K562 (cell line): Measurements from ENCODE around the gene SDS. TPM values are rescaled to one million over a fixed set of nuclear protein-coding genes. Genes with fewer than 3 reads are reported as not detected.

Source experiments
- ATAC-seq: fragments of 200-7000 bp; cut with Tn5 transposase; 3 replicates; pipeline ENCODE4 v1.9.1; 2020; ENCODE audit warnings: moderate library complexity
- BruUV-seq: library from RNA; stranded (reverse); fragments of 400-500 nt; replicated peaks from 2 replicates; lab custom pipeline; 2021; lab: Mats Ljungman, UMichigan
- CTCF ChIA-PET: fragments of 300-600 bp; formaldehyde crosslinking; extraction: SDS; loops from one replicate; lab custom pipeline; 2021; ENCODE audit warnings: low intra/inter-chr PET ratio; lab: Yijun Ruan, JAX
- POLR2A ChIA-PET: fragments of 300-600, 350-650 bp; sonication (Branson Sonifier 250); formaldehyde crosslinking; extraction: SDS; loops from one replicate; lab custom pipeline; 2021; ENCODE audit warnings: antibody characterized with exemption, inconsistent platforms; lab: Yijun Ruan, JAX
- DNase-seq, 4 experiments: peaks; one replicate each; pipeline versions ENCODE4 v3.0.0 to v3.0.0-alpha.2; 2011 to 2018; ENCODE audit warnings: low spot score in 3 of 4, mixed read lengths in 3 of 4; ENCODE audit errors: extremely low read depth in 1 of 4
- FAIRE-seq: peaks from 2 replicates; lab custom pipeline; 2011; peaks lifted over from hg19 to GRCh38; lab: Jason Lieb, UNC
- H2AFZ ChIP-seq: 2 replicates; pipeline ENCODE4 v1.6.0; 2011; ENCODE audit warnings: low read depth, low read length, control low read depth, inconsistent platforms
- H3K27ac ChIP-seq: fragments of 200-600 bp; 3 replicates; pipeline ENCODE4 v1.8.0; 2011; ENCODE audit warnings: low read depth, mild to moderate bottlenecking, control low read depth, inconsistent platforms, low read length, moderate library complexity, mixed read lengths; ENCODE audit errors: extremely low read depth
- H3K27me3 ChIP-seq, 2 experiments: fragments of 300-600 bp in 1 of 2; 2 replicates in 1 of 2; 3 replicates in 1 of 2; pipeline versions ENCODE4 v1.6.0 to v1.8.0; 2011; ENCODE audit warnings: inconsistent platforms in 2 of 2, low read length in 2 of 2, mild to moderate bottlenecking in 1 of 2, mixed read lengths in 1 of 2, moderate library complexity in 1 of 2; ENCODE audit not compliant: control insufficient read depth in 2 of 2, insufficient read depth in 2 of 2
- H3K36me3 ChIP-seq: fragments of 300-600 bp; 3 replicates; pipeline ENCODE4 v1.8.0; 2011; ENCODE audit warnings: mild to moderate bottlenecking, low read length, inconsistent platforms; ENCODE audit not compliant: control insufficient read depth, insufficient read depth
- H3K4me1 ChIP-seq, 2 experiments: fragments of 200-600 bp in 1 of 2; replicated peaks in 1 of 2; 2 replicates in 1 of 2; 3 replicates in 1 of 2; pipeline versions ENCODE4 v1.5.1 to v1.8.0; 2011; ENCODE audit warnings: inconsistent platforms in 2 of 2, low read length in 2 of 2, mild to moderate bottlenecking in 1 of 2, mixed read lengths in 1 of 2, moderate library complexity in 1 of 2; ENCODE audit not compliant: control insufficient read depth in 2 of 2, insufficient read depth in 2 of 2
- H3K4me2 ChIP-seq: 2 replicates; pipeline ENCODE4 v1.6.1; 2011; ENCODE audit warnings: low read length, control low read depth, inconsistent platforms, mixed read lengths; ENCODE audit not compliant: insufficient read depth
- H3K4me3 ChIP-seq: fragments of 200-600 bp; sonication (generic), shearing (Covaris generic); 2 replicates; pipeline ENCODE4 v1.5.1; 2016; ENCODE audit warnings: control low read depth, inconsistent platforms
- H3K79me2 ChIP-seq: fragments of 200-600 bp; 3 replicates; pipeline ENCODE4 v1.8.0; 2011; ENCODE audit warnings: low read length, inconsistent platforms; ENCODE audit not compliant: control insufficient read depth, insufficient read depth
- H3K9ac ChIP-seq, 2 experiments: 2 replicates each; pipeline versions ENCODE4 v1.6.0 to v1.6.1; 2011; ENCODE audit warnings: low read depth in 2 of 2, low read length in 2 of 2, control low read depth in 1 of 2, inconsistent platforms in 1 of 2, mild to moderate bottlenecking in 1 of 2, mixed read lengths in 1 of 2; ENCODE audit not compliant: insufficient read depth in 1 of 2
- H3K9me1 ChIP-seq: one replicate; pipeline ENCODE4 v1.6.0; 2011; ENCODE audit warnings: inconsistent platforms, mild to moderate bottlenecking, low read length, moderate library complexity; ENCODE audit not compliant: control insufficient read depth, insufficient read depth
- H3K9me3 ChIP-seq: replicated peaks from 2 replicates; pipeline ENCODE4 v1.5.1; 2011; ENCODE audit warnings: low read depth, low read length, inconsistent platforms; ENCODE audit not compliant: control insufficient read depth, insufficient read depth
- H4K20me1 ChIP-seq: replicated peaks from 2 replicates; pipeline ENCODE4 v1.6.1; 2011; ENCODE audit warnings: low read length, inconsistent platforms, mixed read lengths; ENCODE audit not compliant: control insufficient read depth, insufficient read depth
- BCLAF1 ChIP-seq, 2 experiments: fragments of 450-650 bp in 1 of 2; IDR thresholded peaks; 2 replicates each; pipeline ENCODE4 v1.6.1; 2011 to 2017; ENCODE audit warnings: low read depth in 2 of 2, antibody characterized with exemption in 1 of 2, borderline replicate concordance in 1 of 2, low read length in 1 of 2, mild to moderate bottlenecking in 1 of 2, mixed read lengths in 1 of 2; ENCODE audit not compliant: control insufficient read depth in 1 of 2
- DLX4 ChIP-seq: fragments of 250-450 bp; sonication (Bioruptor Pico); IDR thresholded peaks from 2 replicates; pipeline ENCODE4 v1.6.1; 2021; ENCODE audit warnings: mild to moderate bottlenecking
- HIVEP1 ChIP-seq: fragments of 250-450 bp; sonication (Bioruptor Pico); IDR thresholded peaks from 2 replicates; pipeline ENCODE4 v1.4.0; 2020; ENCODE audit warnings: mild to moderate bottlenecking
- ZBTB34 ChIP-seq: fragments of 250-450 bp; sonication (Bioruptor Pico); IDR thresholded peaks from 2 replicates; pipeline ENCODE4 v1.8.0; 2021; ENCODE audit warnings: mild to moderate bottlenecking, moderate library complexity
- ZNF239 ChIP-seq: fragments of 250-450 bp; sonication (Bioruptor Pico); IDR thresholded peaks from 2 replicates; pipeline ENCODE4 v1.4.0; 2020; ENCODE audit warnings: mild to moderate bottlenecking
- WGBS: fragments of 100-300 bp; shearing (Covaris generic); methylation state at CpG from one replicate; pipeline ENCODE4 v1.1.6; 2016; ENCODE audit warnings: low coverage, mixed read lengths; ENCODE audit not compliant: insufficient coverage; ENCODE audit errors: missing lambda C conversion rate; 5-methylcytosine and 5-hydroxymethylcytosine counted together
- in situ Hi-C: fragments of 300-500 bp; cut with MboI; formaldehyde crosslinking; loops from 4 replicates; pipeline ENCODE4 v1.15.0; 2018; ENCODE audit warnings: inconsistent platforms, mixed read lengths
- intact Hi-C: fragments of 100-400 bp; cut with micrococcal nuclease; formaldehyde crosslinking; loops from 2 replicates; pipeline ENCODE4 v1.14.2; 2022
- polyA plus RNA-seq, 8 experiments: library from polyadenylated mRNA; depleted of rRNA in 4 of 8; stranded (reverse) in 5 of 8; unstranded in 3 of 8; fragments of >200 nt; fragmentation: Nextera tagmentation in 2 of 8; fragmentation: Illumina TruSeq in 1 of 8; extraction: Ambion mirVana in 2 of 8; extraction: Trizol in 1 of 8; gene quantifications; 2 replicates each; pipeline versions ENCODE4 v1.2.1 to v1.2.3, GENCODE V29; 2011 to 2014; ENCODE audit warnings: inconsistent platforms in 1 of 8, missing spikeins in 1 of 8
- total RNA-seq, 7 experiments: library from RNA; depleted of rRNA in 6 of 7; stranded (reverse); fragments of >200 nt in 6 of 7; fragmentation: Illumina TruSeq in 2 of 7; extraction: Trizol in 2 of 7; gene quantifications; 2 replicates each; pipeline versions ENCODE4 v1.2.1 to v1.2.3, GENCODE V29; 2011 to 2021; ENCODE audit warnings: low replicate concordance in 1 of 7

Gene SDS
- total and polyA plus RNA-seq, 9 of the 15 experiments (the other 6 are each of a cell fraction or from before 2014, with no cell fraction given): 0.07 to 1.1 (median 0.12) TPM; not detected in 1

- ChIA-PET CTCF (no interaction called here), POLR2A (interaction anchor here (0.6 to 1.2 kb wide), 3 partner anchors 8 to 25 kb away, joined by 3 to 6 read pairs (median 4); no protein-coding TSS in a partner anchor)
- WGBS: 5% methylated on average over 10 of the region's 10 CpGs
- in situ Hi-C loops: no loop called here
- H3K79me2 ChIP-seq: no peaks in the 10 kb centered on the region
- no peaks in the 10 kb centered on the region for H4K20me1 ChIP-seq
- no TSS peak for BruUV-seq
- no peak for DNase-seq
- no peaks in the 10 kb centered on the region for H3K9me1 ChIP-seq
- H3K9ac ChIP-seq: peak overlapping the region in 1 of 2 experiments; percentile 55; a peak in 2 of 4 replicates
- no peak for FAIRE-seq
- H3K9me3 ChIP-seq: no peaks in the 10 kb centered on the region
- intact Hi-C loops: no loop called here
- H3K27ac ChIP-seq: no peak overlapping the region
- peaks cover 0 to 8% of the 10 kb centered on the region in 2 experiments; a peak in 1 of 5 replicates for H3K27me3 ChIP-seq
- no peak overlapping the region for H3K4me2 ChIP-seq
- H3K36me3 ChIP-seq: no peaks in the 10 kb centered on the region
- no peak overlapping the region for H3K4me3 ChIP-seq
- no peak overlapping the region for H2AFZ ChIP-seq
- no peak for TF ChIP-seq HIVEP1
- no peak for TF ChIP-seq ZBTB34
- TF ChIP-seq DLX4 (CRISPR knock-in tag): no peak
- no peak for TF ChIP-seq BCLAF1 (IDR thresholded peaks at IDR 0.05; ENCODE audit: borderline replicate concordance in 1 of 2, control insufficient read depth in 1 of 2, low read depth in 2 of 2, low read length in 1 of 2)
- no peak for TF ChIP-seq ZNF239 (CRISPR knock-in tag)
- TF ChIP-seq, all 486 proteins: peak for 0
- no peak for ATAC-seq
- H3K4me1 ChIP-seq: peaks cover 0 to 23% of the 10 kb centered on the region in 2 experiments; a peak in 2 of 5 replicates
These were observed 6.0 kb downstream of the SDS start for GRCh38 chr12:113397497-113398197.
